Measurements from ENCODE around the gene TSPO.

GRCh38 chr22:43171607-43172006 lies 20.2 kb downstream of the TSPO start:
- TF ChIP-seq EZH2 (IDR thresholded peaks at IDR 0.05; ENCODE audit: borderline replicate concordance), result no peak
- no peak for TF ChIP-seq CTCF (IDR thresholded peaks at IDR 0.05; ENCODE audit: poor library complexity)
